IMR-90 (cell line): ENCODE data around the gene CNOT9. TPM values are rescaled to one million over a fixed set of nuclear protein-coding genes. Genes with fewer than 3 reads are reported as not detected.

ENCODE experiments used
- ATAC-seq: fragments of 200-7000 bp; cut with Tn5 transposase; 2 replicates; pipeline ENCODE4 v1.9.1; 2020; ENCODE audit warnings: low read depth, mild to moderate bottlenecking, moderate library complexity
- BruUV-seq: library from RNA; stranded (reverse); fragments of 400-500 nt; replicated peaks from 2 replicates; lab custom pipeline; 2021; lab: Mats Ljungman, UMichigan
- CTCF ChIA-PET: fragments of 300-600 bp; formaldehyde crosslinking; extraction: SDS; loops from one replicate; lab custom pipeline; 2021; ENCODE audit warnings: antibody characterized with exemption; lab: Yijun Ruan, JAX
- POLR2A ChIA-PET: fragments of 300-600 bp; sonication (Branson Sonifier 250); formaldehyde crosslinking; loops from one replicate; lab custom pipeline; 2022; ENCODE audit warnings: antibody characterized with exemption; ENCODE audit not compliant: unreplicated experiment; lab: Charles Lee
- DNase-seq: peaks from one replicate; pipeline ENCODE4 v3.0.0; 2013
- H2AFZ ChIP-seq: replicated peaks from 2 replicates; pipeline ENCODE3; 2013; ENCODE audit warnings: low read length, mild to moderate bottlenecking; ENCODE audit not compliant: poor library complexity
- H2AK5ac ChIP-seq: 2 replicates; pipeline ENCODE4 v1.6.1; 2013; ENCODE audit warnings: low read depth, low read length, inconsistent platforms
- H2AK9ac ChIP-seq: replicated peaks from 2 replicates; pipeline ENCODE3; 2013; ENCODE audit warnings: mild to moderate bottlenecking, low read depth, low read length, moderate library complexity; ENCODE audit not compliant: poor library complexity
- H2BK120ac ChIP-seq: 2 replicates; pipeline ENCODE4 v1.6.1; 2013; ENCODE audit warnings: low read depth, low read length, inconsistent platforms
- H2BK15ac ChIP-seq: 3 replicates; pipeline ENCODE4 v1.6.1; 2013; ENCODE audit warnings: low read depth, low read length, inconsistent platforms
- H2BK20ac ChIP-seq: 2 replicates; pipeline ENCODE4 v1.6.1; 2013; ENCODE audit warnings: low read depth, mild to moderate bottlenecking, inconsistent platforms, low read length, moderate library complexity
- H2BK5ac ChIP-seq: 2 replicates; pipeline ENCODE4 v1.6.1; 2013; ENCODE audit warnings: mild to moderate bottlenecking, low read depth, low read length, inconsistent platforms; ENCODE audit not compliant: poor library complexity, severe bottlenecking
- H3K14ac ChIP-seq: replicated peaks from 2 replicates; pipeline ENCODE4 v1.6.1; 2013; ENCODE audit warnings: low read depth, low read length, inconsistent platforms
- H3K18ac ChIP-seq: 2 replicates; pipeline ENCODE4 v1.6.1; 2013; ENCODE audit warnings: low read depth, low read length, control low read depth
- H3K23ac ChIP-seq: 2 replicates; pipeline ENCODE4 v1.6.1; 2013; ENCODE audit warnings: low read depth, low read length, inconsistent platforms
- H3K27ac ChIP-seq: 2 replicates; pipeline ENCODE4 v1.5.1; 2013; ENCODE audit warnings: mild to moderate bottlenecking, control low read depth, low read length; ENCODE audit not compliant: insufficient read depth
- H3K27me3 ChIP-seq: 2 replicates; pipeline ENCODE4 v1.6.1; 2013; ENCODE audit warnings: low read length; ENCODE audit not compliant: control insufficient read depth, insufficient read depth
- H3K36me3 ChIP-seq: 2 replicates; pipeline ENCODE4 v1.6.1; 2013; ENCODE audit warnings: low read length, mixed read lengths; ENCODE audit not compliant: control insufficient read depth, insufficient read depth
- H3K4ac ChIP-seq: 2 replicates; pipeline ENCODE4 v1.6.1; 2013; ENCODE audit warnings: low read depth, low read length, inconsistent platforms
- H3K4me1 ChIP-seq: 2 replicates; pipeline ENCODE4 v1.6.1; 2013; ENCODE audit warnings: low read length, mixed read lengths; ENCODE audit not compliant: control insufficient read depth, insufficient read depth
- H3K4me2 ChIP-seq: 2 replicates; pipeline ENCODE4 v1.6.1; 2013; ENCODE audit warnings: low read depth, mild to moderate bottlenecking, control low read depth, low read length, moderate library complexity
- H3K4me3 ChIP-seq: 2 replicates; pipeline ENCODE4 v1.5.1; 2013; ENCODE audit warnings: low read depth, mild to moderate bottlenecking, control low read depth, low read length, moderate library complexity; ENCODE audit not compliant: insufficient read depth
- H3K56ac ChIP-seq: 2 replicates; pipeline ENCODE4 v1.6.1; 2013; ENCODE audit warnings: low read length, inconsistent platforms; ENCODE audit not compliant: insufficient read depth; ENCODE audit errors: extremely low read depth
- H3K79me1 ChIP-seq, 2 experiments: 2 replicates each; pipeline ENCODE4 v1.6.1; 2013; ENCODE audit warnings: low read length in 2 of 2, inconsistent platforms in 1 of 2, low read depth in 1 of 2
- H3K9ac ChIP-seq: 2 replicates; pipeline ENCODE4 v1.6.1; 2013; ENCODE audit warnings: low read depth, low read length, control low read depth
- H3K9me1 ChIP-seq: 2 replicates; pipeline ENCODE4 v1.6.1; 2013; ENCODE audit warnings: low read length, inconsistent platforms; ENCODE audit not compliant: insufficient read depth
- H3K9me3 ChIP-seq: 2 replicates; pipeline ENCODE4 v1.6.1; 2013; ENCODE audit warnings: low read length; ENCODE audit not compliant: control insufficient read depth, insufficient read depth
- H4K20me1 ChIP-seq: 2 replicates; pipeline ENCODE4 v1.6.1; 2013; ENCODE audit warnings: low read length, inconsistent platforms; ENCODE audit not compliant: insufficient read depth
- H4K5ac ChIP-seq: 2 replicates; pipeline ENCODE4 v1.6.1; 2013; ENCODE audit warnings: mild to moderate bottlenecking, low read depth, low read length, control low read depth
- H4K8ac ChIP-seq, 2 experiments: 2 replicates each; pipeline ENCODE4 v1.6.1; 2013; ENCODE audit warnings: low read depth in 2 of 2, low read length in 2 of 2, control low read depth in 1 of 2, inconsistent platforms in 1 of 2
- H4K91ac ChIP-seq: 2 replicates; pipeline ENCODE4 v1.6.1; 2013; ENCODE audit warnings: low read depth, low read length, inconsistent platforms; ENCODE audit not compliant: insufficient read depth
- POLR2A ChIP-seq: IDR thresholded peaks from 2 replicates; pipeline ENCODE4 v1.6.1; 2012; ENCODE audit warnings: mild to moderate bottlenecking, low read depth, low read length
- RFX5 ChIP-seq: IDR thresholded peaks from 2 replicates; pipeline ENCODE4 v1.8.0; 2012; ENCODE audit warnings: low read depth, mild to moderate bottlenecking, low read length, moderate library complexity
- SMC3 ChIP-seq: fragments of 150-350 bp; IDR thresholded peaks from 2 replicates; pipeline ENCODE4 v1.6.1; 2016; ENCODE audit warnings: low read depth, mild to moderate bottlenecking, antibody characterized with exemption, low read length, moderate library complexity
- WGBS, 2 experiments: methylation state at CpG; one replicate each; pipeline versions ENCODE4 v1.1.5 to v1.1.7; 2013; ENCODE audit warnings: missing lambda C conversion rate in 2 of 2; ENCODE audit not compliant: insufficient read length in 1 of 2; ENCODE audit errors: extremely low coverage in 2 of 2; 5-methylcytosine and 5-hydroxymethylcytosine counted together
- dilution Hi-C: fragments of 300-500 bp; cut with HindIII; formaldehyde crosslinking; loops from one replicate; pipeline ENCODE4 v1.14.3; 2018; ENCODE audit warnings: low sequenced_read_pairs; ENCODE audit not compliant: unreplicated experiment
- in situ Hi-C: fragments of 300-500 bp; cut with MboI; formaldehyde crosslinking; loops from 3 replicates; pipeline ENCODE4 v1.14.3; 2019; ENCODE audit warnings: low sequenced_read_pairs, inconsistent platforms, mixed read lengths
- intact Hi-C: fragments of 100-400 bp; cut with micrococcal nuclease; formaldehyde crosslinking; loops from 2 replicates; pipeline ENCODE4 v1.10.0; 2022
- polyA plus RNA-seq, 3 experiments: library from polyadenylated mRNA; depleted of rRNA; stranded (reverse); fragments of >200 nt; gene quantifications; 2 replicates each; pipeline ENCODE4 v1.2.3, GENCODE V29; 2012; ENCODE audit warnings: low replicate concordance in 1 of 3
- total RNA-seq: library from RNA; depleted of rRNA; stranded (reverse); fragments of >200 nt; gene quantifications from 2 replicates; pipeline ENCODE4 v1.2.3, GENCODE V29; 2012

The CNOT9 gene
- total and polyA plus RNA-seq, 2 of the 4 experiments (the other 2 are of a cell fraction) = 33.1 to 71.0 TPM

DNA sequence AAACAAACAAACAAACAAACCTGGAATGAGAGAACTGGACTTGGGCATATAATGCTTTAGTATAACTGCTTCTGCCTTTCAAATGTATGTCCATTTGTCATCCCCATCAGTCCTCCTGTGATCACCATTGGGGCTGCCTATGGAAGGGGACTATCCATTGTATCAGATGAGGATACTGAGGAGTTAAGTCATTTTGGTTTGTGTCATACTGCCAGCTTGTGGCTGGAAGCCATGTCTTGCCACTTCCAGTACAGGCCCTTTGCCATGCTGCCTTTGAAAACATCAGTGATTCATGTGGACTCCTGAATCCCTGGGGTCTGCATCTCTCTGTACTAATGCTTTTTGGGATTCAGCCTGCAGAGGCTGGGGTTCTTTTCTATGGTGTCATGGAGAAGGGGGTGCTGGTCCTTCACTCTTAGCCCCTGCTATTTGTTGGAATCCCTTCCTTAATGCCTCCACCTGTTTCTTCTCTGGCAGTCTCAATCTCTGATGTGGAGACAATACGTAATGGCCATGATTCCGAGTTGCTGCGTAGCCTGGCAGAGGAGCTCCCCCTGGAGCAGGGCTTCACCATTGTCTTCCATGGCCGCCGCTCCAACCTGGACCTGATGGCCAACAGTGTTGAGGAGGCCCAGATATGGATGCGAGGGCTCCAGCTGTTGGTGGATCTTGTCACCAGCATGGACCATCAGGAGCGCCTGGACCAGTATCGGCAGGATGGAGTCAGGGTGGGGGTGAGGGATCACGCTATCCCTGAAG is 49.6 kb downstream of the CNOT9 start:
- 80% methylated on average over 3 of the region's 9 CpGs; no CpG with 5 or more reads in 1 of the 2 experiments for WGBS, 2 experiments

More for the DNA sequence above, 49.6 kb downstream of the CNOT9 start:
- H3K4ac ChIP-seq = no peak overlapping the region
- CTCF ChIA-PET = no interaction called here
- no peak overlapping the region for H2AK9ac ChIP-seq
- no peak overlapping the region for H4K8ac ChIP-seq
- no peak overlapping the region for H3K18ac ChIP-seq
- no peaks in the 10 kb centered on the region for H4K20me1 ChIP-seq
- H2BK5ac ChIP-seq = no peak overlapping the region
- no peak overlapping the region for H3K14ac ChIP-seq
- H3K9me1 ChIP-seq = no peaks in the 10 kb centered on the region
- DNase-seq = no peak
- H2BK15ac ChIP-seq = no peak overlapping the region
- H3K23ac ChIP-seq = no peak overlapping the region
- H2AK5ac ChIP-seq = 0 out of 2 replicates have a peak overlapping the region, but pooled peaks have one; percentile 8
- H3K27me3 ChIP-seq = no peaks in the 10 kb centered on the region
- H2BK20ac ChIP-seq = no peak overlapping the region
- H3K79me1 ChIP-seq = no peaks in the 10 kb centered on the region
- H3K4me3 ChIP-seq = no peak overlapping the region
- POLR2A ChIA-PET = no interaction called here
- H2AFZ ChIP-seq = no peak overlapping the region
- no peak overlapping the region for H3K4me2 ChIP-seq
- ATAC-seq = no peak
- H4K5ac ChIP-seq = no peak overlapping the region
- H4K91ac ChIP-seq = no peak overlapping the region
- no peaks in the 10 kb centered on the region; the same call in 1 of the 2 replicates for H3K4me1 ChIP-seq
- in situ Hi-C loops (no loop called here), dilution Hi-C loops (no loop called here), intact Hi-C loops (no loop called here)
- H3K9me3 ChIP-seq = no peaks in the 10 kb centered on the region
- H3K56ac ChIP-seq = no peak overlapping the region
- no peak overlapping the region for H3K9ac ChIP-seq
- H3K27ac ChIP-seq = no peak overlapping the region
- H2BK120ac ChIP-seq = no peak overlapping the region
- no peaks in the 10 kb centered on the region for H3K36me3 ChIP-seq
- no peak for TF ChIP-seq SMC3
- no peak for TF ChIP-seq RFX5
- TF ChIP-seq POLR2A = no peak
- no TSS peak for BruUV-seq
